ENCODE data around the gene MYO18B. TPM values are rescaled to one million over a fixed set of nuclear protein-coding genes. Genes with fewer than 3 reads are reported as not detected.

MYO18B gene
- total RNA-seq, 1 donor from 2014 or later: 0.31 TPM

GRCh38 chr22:25749420-25750169 is 7.6 kb downstream of the MYO18B start:
- DNase-seq: no peak

DNA sequence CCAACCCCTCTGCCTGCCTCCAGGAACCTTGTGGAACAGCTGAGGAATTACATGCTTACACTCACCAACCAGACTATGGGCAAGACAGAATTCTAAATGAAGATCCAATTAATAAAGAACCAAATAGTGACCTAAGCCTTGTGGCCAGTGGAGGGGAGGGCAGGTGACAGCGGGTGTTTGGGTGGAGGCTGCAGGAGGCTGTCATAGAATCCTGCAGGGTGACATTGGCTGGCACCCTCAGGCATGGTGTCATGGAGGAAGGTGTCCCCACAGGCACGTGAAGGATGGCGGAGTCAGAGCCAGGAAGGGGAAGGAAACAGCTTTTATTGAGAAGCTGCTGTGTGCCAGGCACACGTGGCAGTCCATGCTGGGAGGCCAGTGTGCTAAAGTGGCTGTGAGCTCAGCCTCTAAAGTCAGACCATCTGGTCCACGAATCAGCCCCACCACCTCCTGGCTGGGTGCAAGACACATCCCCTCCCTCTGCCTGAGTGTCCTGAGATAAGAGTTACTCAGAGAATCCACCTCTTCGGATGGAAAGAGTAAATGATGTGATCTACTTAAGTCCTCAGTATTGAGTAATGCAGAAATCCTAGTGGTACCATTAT is 8.7 kb downstream of the MYO18B start:
- no peak for DNase-seq

DNA sequence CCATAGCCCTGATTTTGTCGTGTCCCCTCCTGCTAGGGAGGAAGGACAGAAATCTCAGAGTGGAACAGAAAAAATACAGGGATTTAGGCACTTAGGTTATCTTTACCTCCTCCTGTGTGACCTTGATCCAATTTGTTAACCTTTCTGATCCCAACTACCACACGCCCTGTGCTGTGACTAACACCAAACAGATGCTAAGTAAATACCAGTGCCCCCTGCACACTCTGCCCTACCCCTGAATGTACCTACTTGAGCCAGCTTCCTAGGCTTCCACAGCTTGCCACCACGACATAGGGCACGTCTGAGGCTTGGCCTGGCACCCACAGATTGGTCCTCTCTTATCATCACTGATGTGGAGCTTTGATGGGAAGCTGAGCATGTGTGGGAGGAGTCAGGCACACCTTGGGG is 9.2 kb downstream of the MYO18B start:
- no peak for DNase-seq

DNA sequence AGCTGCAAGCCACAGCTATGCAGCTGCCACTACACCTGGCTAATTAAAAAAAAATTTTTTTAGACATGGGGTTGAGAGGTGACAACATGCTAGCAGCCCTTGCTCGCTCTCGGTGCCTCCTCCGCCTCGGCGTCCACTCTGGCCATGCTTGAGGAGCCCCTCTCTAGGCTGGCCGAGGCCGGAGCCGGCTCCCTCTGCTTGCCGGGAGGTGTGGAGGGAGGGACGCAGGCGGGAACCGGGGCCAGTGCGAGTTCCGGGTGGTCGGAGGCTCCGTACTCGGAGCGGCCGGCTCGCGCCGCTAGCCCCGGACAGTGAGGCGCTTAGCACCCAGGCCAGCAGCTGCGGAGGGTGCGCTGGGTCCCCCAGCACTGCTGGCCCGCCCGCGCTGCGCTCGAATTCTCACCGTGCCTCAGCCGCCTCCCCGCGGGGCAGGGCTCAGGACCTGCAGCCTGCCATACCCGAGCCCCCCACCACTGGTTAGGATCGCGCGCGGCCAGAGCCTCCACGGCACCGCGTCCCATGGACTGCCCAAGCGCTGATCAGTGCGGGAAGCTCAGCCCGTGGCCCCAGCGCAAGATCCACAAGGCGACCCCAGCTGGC is 10.7 kb downstream of the MYO18B start:
- DNase-seq: no peak

DNA sequence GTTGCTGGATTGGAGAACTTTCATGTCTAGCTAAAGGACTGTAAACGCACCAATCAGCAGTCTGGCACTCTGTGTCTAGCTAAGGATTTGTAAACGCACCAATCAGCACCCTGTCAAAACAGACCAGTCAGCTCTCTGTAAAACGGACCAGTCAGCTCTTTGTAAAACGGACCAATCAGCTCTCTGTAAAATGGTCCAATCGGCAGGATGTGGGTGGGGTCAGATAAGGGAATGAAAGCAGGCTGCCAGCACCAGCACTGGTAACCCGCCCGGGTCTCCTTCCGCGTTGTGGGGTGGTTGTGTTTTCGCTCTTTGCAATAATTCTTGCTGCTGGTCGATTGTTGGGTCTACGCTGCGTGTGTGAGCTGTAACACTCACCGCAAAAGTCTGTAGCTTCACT is 11.3 kb downstream of the MYO18B start:
- DNase-seq: no peak

GRCh38 chr22:25754527-25755202 is 12.7 kb downstream of the MYO18B start:
- DNase-seq: no peak

DNA sequence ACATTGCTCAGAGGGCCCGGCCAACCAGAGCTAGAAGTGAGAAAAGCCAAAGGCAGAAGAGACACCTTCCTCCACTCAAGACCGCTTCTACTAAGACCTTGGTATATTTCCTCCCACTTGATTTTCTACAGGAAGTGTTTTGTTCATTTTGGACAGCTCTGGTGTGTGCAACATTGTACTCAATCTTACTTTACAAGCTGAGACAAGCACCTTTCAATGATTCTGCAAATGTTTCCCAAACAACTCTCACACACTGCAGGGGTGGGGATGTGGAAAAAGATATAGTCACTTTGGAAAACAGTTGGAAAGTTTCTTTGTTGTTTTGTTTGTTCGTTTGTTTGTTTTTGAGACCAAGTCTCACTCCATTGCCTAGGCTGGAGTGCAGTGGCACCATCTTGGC is 15.7 kb downstream of the MYO18B start:
- no peak for DNase-seq

GRCh38 chr22:25758316-25758715 is 16.3 kb downstream of the MYO18B start:
- DNase-seq: no peak

DNA sequence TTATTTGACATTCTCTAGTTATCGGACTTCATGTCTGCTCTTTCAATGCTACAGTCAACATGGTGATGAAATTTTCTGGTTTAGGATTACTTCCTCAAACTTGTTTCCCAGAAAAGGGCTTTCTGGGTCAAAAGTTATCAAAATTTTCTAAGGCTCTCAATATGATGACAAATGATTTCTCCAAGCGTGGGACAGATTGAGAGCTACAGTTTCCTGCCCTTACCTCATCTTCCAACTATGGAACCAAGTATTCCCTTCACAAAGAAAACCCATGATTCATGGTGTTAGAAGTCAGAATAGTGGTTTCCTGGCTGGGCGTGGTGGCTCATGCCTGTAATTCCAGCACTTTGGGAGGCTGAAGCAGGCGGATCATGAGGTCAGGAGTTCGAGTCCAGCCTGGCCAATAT is 17.8 kb downstream of the MYO18B start:
- no peak for DNase-seq

GRCh38 chr22:25760294-25760693 is 18.3 kb downstream of the MYO18B start:
- no peak for DNase-seq

DNA sequence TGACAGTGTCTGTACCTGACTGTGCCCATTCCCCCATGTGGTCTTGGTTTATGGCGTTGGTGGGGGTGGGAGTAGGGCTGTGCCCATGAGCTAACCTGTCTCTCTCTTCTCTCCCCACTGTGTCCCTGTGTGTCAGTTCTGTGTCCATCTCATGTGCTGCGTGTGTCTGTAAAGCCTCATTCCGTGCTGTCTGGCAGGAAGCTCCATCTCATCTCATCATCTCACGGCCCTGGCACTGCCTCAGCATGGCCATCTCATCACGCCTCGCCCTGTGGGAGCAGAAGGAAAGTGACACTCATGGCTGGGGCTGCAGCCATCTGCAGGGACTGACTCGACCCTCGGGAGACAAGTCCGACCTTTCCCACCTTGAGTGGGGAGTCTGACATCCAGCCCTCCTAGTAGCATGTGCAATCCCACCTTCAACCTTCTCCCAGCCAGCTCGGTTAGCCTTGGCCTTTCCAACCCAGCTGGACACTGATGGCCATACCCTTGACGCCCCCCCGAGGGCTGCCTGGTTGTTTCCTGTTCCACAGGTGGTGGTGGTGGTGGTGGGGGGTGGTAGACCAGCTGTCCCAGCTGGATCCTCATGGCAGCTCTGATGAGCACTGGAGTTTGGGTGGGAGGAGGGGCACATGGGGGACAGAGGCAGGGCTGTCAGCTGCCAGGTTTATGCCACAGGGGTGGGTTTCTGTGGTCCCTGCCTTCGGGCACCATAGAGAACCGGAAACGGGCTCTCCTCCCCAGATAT is 19.0 kb downstream of the MYO18B start:
- no peak for DNase-seq

- DNase-seq: no peak
Observed at GRCh38 chr22:25762147-25762546, 20.2 kb downstream of the MYO18B start.

DNA sequence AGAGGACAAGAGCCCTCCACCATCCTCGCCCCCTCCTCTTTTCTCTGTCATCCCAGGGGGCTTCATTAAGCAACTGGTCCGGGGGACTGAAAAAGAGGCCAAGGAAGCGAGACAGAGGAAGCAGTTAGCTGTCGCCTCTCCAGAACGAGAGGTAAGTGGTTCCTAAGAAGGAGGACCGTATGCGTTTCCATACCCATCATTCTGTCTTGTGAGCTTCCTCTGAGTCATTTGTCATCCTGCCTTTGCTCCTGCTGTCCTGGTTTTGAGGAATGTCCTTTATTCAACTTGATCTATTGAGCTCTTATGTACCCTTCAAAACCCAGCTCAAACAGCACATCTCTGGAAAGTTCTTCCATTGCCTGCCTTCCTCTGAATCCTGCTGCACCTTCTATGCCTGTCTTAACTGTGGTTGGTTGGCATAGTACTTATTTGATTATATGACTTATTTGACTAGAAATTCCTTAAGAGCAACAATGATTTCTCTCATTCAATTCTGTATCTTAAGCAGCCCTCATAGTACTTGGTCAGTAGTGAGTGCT is 21.3 kb downstream of the MYO18B start:
- DNase-seq: no peak

- DNase-seq: no peak
Observed at GRCh38 chr22:25764270-25765015, 22.5 kb downstream of the MYO18B start.

GRCh38 chr22:25765016-25765367 is 23.0 kb downstream of the MYO18B start:
- no peak for DNase-seq

DNA sequence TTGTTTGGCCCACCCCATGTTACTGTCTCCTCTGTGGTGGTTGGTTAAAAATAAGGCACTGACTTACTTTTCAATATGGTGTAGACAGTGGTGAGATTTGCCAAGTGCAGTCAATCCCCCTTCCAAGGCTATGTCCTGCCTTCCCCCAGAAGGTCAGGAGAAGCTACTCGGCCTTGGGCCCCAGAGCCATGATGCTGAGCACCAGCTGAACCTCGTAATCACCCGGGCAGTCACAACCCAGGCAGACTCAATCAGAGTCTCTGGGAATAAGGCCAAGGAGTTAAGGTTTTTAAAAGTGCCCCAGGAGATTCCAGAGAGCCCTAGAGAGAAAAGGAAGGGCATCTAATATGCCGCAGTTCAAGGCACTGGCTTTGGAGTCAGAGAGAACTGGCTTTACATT is 23.8 kb downstream of the MYO18B start:
- no peak for DNase-seq

DNA sequence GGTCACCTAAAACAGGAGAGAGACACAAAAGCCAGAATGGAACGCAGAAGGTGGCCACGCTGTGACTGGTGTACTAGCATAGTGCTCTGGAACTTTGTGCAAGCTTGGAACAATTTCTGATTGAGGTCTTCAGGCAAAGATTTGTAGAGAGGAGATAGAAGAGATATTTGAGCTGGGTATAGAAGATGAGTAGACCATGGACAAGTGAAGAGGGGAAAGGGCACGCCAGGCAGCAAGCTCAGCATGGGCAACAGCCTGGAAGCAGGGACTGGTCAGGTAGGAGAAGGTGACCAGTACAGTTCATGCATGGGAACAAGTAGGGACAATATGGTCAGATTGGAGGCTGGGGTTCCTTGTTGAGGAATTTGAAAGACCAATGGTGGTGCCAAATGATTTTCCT is 24.4 kb downstream of the MYO18B start:
- DNase-seq: no peak

DNA sequence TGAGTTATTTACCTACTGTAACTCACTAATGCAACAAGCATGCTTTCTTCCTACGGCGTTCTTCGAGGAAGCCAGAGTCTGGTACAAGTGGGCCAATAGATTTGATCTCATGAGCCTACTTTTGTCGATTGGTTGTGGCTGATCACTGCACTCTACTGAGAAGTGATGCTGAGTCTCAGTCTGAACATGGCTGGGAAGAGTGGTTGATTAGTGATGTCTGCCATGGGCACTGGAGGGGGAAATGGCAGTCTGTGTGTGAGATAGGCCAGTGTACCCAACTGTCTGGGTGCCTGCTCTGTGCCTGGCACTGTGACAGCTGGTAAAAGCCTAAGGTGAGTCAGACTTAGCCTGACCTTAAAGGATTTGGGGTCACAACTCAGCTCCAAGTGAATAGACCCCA is 28.3 kb downstream of the MYO18B start:
- DNase-seq: no peak

DNA sequence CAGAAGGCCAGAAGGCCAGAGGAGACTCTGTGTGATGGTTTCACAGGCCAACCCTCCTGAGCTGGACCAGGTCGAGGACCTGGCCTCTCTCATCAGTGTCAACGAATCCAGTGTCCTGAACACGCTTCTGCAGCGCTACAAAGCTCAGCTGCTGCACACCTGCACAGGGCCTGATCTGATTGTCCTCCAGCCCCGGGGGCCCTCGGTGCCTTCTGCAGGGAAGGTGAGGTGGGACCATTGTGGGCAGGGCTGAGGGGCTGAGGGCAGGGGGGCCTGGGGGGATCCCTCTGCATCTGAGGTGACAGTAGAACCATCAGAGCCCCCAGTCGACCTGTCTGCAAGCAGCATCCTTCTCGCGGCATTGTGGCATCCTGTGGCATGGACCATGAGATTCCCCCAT is 30.3 kb downstream of the MYO18B start:
- no peak for DNase-seq

GRCh38 chr22:25774575-25775026 is 32.6 kb downstream of the MYO18B start:
- no peak for DNase-seq

- DNase-seq: no peak
Observed at GRCh38 chr22:25775531-25775930, 33.5 kb downstream of the MYO18B start.

GRCh38 chr22:25777411-25777810 is 35.4 kb downstream of the MYO18B start:
- no peak for DNase-seq
